ENCODE data around the gene LRRFIP1. TPM values are rescaled to one million over a fixed set of nuclear protein-coding genes. Genes with fewer than 3 reads are reported as not detected.

The LRRFIP1 gene
- total and polyA plus RNA-seq, 2 of the 13 experiments (the other 11 are each of a cell fraction or from before 2014, with no cell fraction given), result 15.9 to 40.5 TPM

GRCh38 chr2:237673130-237674001, 46.0 kb downstream of the LRRFIP1 start (continued):
- no peak for TF ChIP-seq HBP1 (CRISPR knock-in tag; IDR thresholded peaks at IDR 0.05; ENCODE audit: low read depth)
- 0 out of 2 replicates have a peak, but pooled peaks have one; percentile 69 for TF ChIP-seq ZNF136 (CRISPR knock-in tag; IDR thresholded peaks at IDR 0.05; ENCODE audit: low read depth)
- TF ChIP-seq CENPT (CRISPR knock-in tag; IDR thresholded peaks at IDR 0.05; ENCODE audit: low read depth), result no peak
- TF ChIP-seq, protein P1, sequence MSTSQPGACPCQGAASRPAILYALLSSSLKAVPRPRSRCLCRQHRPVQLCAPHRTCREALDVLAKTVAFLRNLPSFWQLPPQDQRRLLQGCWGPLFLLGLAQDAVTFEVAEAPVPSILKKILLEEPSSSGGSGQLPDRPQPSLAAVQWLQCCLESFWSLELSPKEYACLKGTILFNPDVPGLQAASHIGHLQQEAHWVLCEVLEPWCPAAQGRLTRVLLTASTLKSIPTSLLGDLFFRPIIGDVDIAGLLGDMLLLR (CRISPR knock-in tag; IDR thresholded peaks at IDR 0.05), result no peak
- no peak for TF ChIP-seq ZFAT (CRISPR knock-in tag; conservative IDR thresholded peaks at IDR 0.05)
- peak; percentile 31; the same call in 1 of the 2 replicates for TF ChIP-seq BCL6 (CRISPR knock-in tag; IDR thresholded peaks at IDR 0.05)
- TF ChIP-seq ZNF224 (CRISPR knock-in tag; IDR thresholded peaks at IDR 0.05), result no peak
- no peak for TF ChIP-seq RFX1 (IDR thresholded peaks at IDR 0.05)
- peak; percentile 98 for TF ChIP-seq STAG1 (CRISPR knock-in tag; IDR thresholded peaks at IDR 0.05)
- TF ChIP-seq, protein P2, sequence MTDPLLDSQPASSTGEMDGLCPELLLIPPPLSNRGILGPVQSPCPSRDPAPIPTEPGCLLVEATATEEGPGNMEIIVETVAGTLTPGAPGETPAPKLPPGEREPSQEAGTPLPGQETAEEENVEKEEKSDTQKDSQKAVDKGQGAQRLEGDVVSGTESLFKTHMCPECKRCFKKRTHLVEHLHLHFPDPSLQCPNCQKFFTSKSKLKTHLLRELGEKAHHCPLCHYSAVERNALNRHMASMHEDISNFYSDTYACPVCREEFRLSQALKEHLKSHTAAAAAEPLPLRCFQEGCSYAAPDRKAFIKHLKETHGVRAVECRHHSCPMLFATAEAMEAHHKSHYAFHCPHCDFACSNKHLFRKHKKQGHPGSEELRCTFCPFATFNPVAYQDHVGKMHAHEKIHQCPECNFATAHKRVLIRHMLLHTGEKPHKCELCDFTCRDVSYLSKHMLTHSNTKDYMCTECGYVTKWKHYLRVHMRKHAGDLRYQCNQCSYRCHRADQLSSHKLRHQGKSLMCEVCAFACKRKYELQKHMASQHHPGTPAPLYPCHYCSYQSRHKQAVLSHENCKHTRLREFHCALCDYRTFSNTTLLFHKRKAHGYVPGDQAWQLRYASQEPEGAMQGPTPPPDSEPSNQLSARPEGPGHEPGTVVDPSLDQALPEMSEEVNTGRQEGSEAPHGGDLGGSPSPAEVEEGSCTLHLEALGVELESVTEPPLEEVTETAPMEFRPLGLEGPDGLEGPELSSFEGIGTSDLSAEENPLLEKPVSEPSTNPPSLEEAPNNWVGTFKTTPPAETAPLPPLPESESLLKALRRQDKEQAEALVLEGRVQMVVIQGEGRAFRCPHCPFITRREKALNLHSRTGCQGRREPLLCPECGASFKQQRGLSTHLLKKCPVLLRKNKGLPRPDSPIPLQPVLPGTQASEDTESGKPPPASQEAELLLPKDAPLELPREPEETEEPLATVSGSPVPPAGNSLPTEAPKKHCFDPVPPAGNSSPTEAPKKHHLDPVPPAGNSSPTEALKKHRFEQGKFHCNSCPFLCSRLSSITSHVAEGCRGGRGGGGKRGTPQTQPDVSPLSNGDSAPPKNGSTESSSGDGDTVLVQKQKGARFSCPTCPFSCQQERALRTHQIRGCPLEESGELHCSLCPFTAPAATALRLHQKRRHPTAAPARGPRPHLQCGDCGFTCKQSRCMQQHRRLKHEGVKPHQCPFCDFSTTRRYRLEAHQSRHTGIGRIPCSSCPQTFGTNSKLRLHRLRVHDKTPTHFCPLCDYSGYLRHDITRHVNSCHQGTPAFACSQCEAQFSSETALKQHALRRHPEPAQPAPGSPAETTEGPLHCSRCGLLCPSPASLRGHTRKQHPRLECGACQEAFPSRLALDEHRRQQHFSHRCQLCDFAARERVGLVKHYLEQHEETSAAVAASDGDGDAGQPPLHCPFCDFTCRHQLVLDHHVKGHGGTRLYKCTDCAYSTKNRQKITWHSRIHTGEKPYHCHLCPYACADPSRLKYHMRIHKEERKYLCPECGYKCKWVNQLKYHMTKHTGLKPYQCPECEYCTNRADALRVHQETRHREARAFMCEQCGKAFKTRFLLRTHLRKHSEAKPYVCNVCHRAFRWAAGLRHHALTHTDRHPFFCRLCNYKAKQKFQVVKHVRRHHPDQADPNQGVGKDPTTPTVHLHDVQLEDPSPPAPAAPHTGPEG (CRISPR knock-in tag; IDR thresholded peaks at IDR 0.05), result no peak
- TF ChIP-seq NFKBIZ (CRISPR knock-in tag; IDR thresholded peaks at IDR 0.05), result no peak
- TF ChIP-seq U2AF1 (optimal IDR thresholded peaks at IDR 0.05; ENCODE audit: low read depth, low read length), result no peak
- no peak for TF ChIP-seq E2F1 (CRISPR knock-in tag; IDR thresholded peaks at IDR 0.05)
- TF ChIP-seq ZNF777 (CRISPR knock-in tag; IDR thresholded peaks at IDR 0.05), result no peak
- TF ChIP-seq FLYWCH1 (CRISPR knock-in tag; IDR thresholded peaks at IDR 0.05), result no peak
- TF ChIP-seq, protein P3, sequence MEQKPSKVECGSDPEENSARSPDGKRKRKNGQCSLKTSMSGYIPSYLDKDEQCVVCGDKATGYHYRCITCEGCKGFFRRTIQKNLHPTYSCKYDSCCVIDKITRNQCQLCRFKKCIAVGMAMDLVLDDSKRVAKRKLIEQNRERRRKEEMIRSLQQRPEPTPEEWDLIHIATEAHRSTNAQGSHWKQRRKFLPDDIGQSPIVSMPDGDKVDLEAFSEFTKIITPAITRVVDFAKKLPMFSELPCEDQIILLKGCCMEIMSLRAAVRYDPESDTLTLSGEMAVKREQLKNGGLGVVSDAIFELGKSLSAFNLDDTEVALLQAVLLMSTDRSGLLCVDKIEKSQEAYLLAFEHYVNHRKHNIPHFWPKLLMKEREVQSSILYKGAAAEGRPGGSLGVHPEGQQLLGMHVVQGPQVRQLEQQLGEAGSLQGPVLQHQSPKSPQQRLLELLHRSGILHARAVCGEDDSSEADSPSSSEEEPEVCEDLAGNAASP (CRISPR knock-in tag; IDR thresholded peaks at IDR 0.05; ENCODE audit: borderline replicate concordance), result no peak
- 0 out of 2 replicates have a peak, but pooled peaks have one; percentile 58 for TF ChIP-seq ZNF317 (CRISPR knock-in tag; IDR thresholded peaks at IDR 0.05)
- TF ChIP-seq ZNF775 (CRISPR knock-in tag; IDR thresholded peaks at IDR 0.05; ENCODE audit: borderline replicate concordance), result no peak
- TF ChIP-seq YEATS2 (CRISPR knock-in tag; IDR thresholded peaks at IDR 0.05; ENCODE audit: borderline replicate concordance), result no peak

All from HepG2 (cell line).